NCI-H1105 (cell line): ENCODE data around the gene WNK2.

Experiments used
- DNase-seq: peaks from one replicate; lab custom pipeline; 2025; lab: John Stamatoyannopoulos, UW

Gene WNK2

GRCh38 chr9:93185266-93186214, 1.6 kb downstream of the WNK2 start:
- no peak for DNase-seq

- DNase-seq: no peak
These were observed 2.4 kb downstream of the WNK2 start for GRCh38 chr9:93186215-93186945.

GRCh38 chr9:93187047-93187446, 3.1 kb downstream of the WNK2 start:
- DNase-seq: no peak

- no peak for DNase-seq
These were observed 3.6 kb downstream of the WNK2 start for GRCh38 chr9:93187574-93187973.

DNA sequence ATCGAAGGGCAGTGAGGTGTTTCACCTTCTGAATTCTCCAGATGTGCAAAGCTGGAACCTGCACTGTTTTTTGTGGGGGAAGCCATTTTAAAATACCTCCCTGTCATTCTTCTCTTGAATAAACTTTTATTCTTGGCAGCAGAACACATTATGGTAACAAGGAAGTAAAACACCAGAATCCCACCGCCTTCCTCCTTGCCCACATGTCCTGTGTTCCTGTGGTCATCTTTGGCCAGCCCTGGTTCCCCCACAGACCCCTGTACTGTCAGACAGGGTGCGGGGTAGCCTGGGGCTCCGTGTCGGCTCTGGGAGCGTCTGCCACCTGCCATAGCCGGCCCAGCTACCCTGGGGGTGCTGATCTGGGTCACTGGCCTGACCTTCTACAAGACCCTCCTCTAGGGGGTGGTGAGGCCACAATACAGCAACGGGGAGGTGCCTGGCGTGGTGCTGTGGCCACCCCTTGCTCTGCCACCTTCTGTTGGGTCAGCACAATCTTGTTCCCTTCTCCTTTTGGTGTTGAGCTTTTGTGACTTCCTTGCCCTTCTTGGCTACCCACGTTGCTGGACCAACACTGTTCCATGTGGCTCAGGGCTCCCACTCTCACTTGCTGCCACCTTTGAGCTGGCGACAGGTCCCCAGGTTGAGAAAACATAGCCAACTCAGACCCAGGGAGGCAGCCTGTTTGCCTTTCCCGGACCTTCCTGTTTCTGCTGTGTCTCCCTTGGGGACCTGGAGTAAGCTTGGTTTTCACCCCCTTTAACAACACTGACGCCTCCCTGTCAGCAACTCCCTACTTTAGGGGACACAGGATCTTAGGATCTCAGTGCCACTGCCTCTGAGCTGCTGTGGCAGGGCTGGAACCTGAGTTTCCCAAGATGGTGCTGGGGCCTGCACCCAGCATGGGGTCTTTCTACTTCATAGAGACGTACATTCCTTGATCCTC, 4.8 kb downstream of the WNK2 start:
- no peak for DNase-seq

GRCh38 chr9:93189369-93190132, 5.6 kb downstream of the WNK2 start:
- no peak for DNase-seq

DNA sequence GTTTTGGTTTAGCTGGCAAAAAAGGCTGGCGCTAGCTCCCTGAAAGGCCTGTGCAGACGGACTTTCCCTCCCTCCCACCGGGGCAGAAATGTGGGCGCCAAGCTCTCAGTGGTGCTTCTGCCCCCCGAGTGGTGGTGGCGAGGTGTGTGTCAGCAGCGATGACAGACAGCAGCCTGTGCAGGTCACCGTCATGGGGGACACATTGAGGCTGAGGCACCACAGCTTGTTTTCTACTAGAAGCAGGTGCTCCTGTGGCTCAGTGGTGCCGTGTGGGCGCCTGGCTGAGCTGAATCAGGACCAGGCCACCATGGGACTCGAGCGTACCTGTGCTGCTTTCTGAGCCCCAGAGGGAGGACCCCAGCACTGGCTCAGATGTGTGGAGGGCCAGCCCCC, 6.2 kb downstream of the WNK2 start:
- DNase-seq: no peak

DNA sequence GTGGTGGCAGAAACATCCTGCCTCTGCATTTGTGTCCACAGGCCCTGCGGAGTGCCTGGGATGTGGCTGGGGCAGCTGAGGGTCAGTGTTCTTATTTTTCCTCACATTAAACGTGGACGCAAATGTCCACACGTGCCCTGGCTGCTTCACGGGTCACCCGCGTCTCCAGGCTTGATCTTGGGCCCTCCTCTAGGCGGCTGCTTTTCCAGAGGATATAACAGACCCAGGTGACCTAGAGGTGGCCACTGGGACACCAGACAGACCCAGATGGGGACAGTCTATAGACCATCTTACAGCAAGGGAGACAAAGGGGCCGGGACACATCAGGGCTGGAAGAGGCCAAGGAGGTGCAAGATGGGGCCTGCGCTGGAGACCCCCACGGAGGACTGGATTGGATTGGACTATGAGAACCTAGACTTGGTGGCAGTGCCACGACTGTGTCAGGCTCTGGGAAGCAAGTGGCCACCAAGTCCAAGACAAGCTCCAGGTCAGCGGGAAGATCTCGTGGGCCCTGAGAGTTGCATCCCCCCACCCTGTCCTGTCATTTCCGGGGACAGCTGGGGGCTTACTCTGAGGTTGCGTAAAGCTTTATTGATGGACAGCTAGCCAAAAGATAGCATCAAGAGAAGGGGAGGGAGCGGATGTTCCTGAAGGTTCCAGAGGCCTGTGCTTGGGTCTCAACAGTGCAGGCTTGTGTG, 6.9 kb downstream of the WNK2 start:
- DNase-seq: no peak

GRCh38 chr9:93191354-93191660, 7.4 kb downstream of the WNK2 start:
- no peak for DNase-seq

DNA sequence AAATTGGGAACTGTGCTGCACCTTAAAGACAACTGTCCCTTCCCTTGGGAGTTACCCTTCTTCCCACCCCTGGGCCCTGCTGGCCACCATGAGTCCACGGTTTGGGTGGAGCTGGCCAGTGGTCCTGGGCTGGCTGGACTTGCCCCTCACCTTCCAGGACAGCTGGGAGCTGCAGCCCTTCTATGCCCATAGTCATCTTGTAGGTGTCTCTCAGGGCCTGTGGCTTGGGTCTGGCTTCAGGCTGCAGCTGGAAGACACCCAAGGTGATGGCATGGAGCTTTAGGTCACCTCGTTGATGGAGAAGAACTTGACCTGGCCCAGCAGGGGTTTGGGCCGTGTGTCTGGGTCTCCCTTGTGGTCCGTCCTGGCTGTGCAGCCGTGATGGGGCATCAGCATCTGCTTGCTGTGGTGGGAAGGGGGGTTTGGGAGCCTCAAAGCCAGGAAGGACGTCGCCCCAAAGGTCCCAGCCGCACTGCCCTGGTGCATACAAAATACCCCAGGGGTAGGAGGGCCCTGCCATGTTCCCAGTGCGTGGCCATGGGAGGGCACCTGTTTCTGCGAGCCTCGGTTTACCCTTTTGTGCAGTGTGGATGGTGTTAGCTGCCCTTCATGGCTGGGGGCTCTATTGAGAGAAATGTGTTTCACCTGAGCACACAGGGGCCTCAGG, 8.9 kb downstream of the WNK2 start:
- DNase-seq: no peak

GRCh38 chr9:93193388-93194220, 9.7 kb downstream of the WNK2 start:
- DNase-seq: peak; percentile 70

GRCh38 chr9:93194221-93194625, 10.3 kb downstream of the WNK2 start:
- no peak for DNase-seq

DNA sequence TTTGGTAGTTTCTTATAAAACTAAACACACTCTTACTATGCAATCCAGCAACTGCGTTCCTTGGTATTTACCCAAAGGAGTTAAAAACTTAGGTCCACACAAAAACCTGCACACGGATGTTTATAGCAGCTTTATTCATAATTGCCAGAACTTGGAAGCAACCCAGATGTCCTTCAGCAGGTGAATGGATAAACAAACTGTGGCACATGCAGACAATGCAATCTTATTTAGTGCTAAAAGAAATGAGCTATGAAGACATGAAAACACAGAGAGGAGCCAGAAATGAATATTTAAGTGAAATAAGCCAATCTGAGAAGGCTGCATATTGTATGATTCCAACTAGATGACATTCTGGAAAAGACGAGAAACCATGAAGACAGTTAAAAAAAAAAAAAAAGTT, 10.7 kb downstream of the WNK2 start:
- DNase-seq: peak; percentile 35

GRCh38 chr9:93196096-93197055, 12.4 kb downstream of the WNK2 start:
- no peak for DNase-seq

- no peak for DNase-seq
These were observed 13.7 kb downstream of the WNK2 start for GRCh38 chr9:93197670-93198069.

DNA sequence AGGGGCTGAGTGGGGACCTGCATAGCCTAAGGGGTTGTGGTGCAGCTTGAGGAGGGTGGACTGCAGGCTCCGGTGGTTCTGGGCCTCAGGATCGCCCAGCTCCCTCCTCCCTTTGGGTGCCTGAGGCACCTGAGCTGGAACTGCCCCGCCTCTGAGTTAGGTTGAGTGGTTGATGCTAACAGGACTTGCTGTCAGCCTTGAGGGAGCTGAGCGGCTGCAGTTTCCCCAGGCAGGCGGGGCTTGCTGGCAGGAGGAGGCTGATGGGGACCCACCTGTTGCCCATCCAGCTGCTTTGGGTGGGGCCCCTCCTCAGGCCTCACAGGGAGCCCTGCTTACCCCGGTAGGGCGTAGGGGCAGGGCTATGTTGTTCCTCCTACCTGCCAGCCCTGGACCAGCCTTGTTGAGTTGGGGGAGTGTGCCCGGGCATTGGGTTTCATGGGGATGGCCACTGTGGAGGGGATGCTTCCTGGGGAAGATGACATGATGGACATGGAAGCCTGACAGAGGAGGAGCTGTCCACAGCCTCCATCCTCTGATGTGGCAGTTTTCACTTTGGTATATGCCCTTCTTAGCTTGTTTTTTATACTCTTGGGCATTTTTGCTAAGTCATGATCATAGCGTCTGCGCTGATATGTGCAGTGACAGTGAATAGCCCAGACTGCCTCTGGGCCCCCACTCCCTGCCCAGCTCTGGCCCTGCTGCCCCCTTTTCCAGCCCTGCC, 14.3 kb downstream of the WNK2 start:
- no peak for DNase-seq

GRCh38 chr9:93198838-93199625, 15.1 kb downstream of the WNK2 start:
- no peak for DNase-seq
